CD4-positive, CD25-positive, alpha-beta regulatory T cell (primary cell): Measurements from ENCODE around the gene ZBTB24. TPM values are rescaled to one million over a fixed set of nuclear protein-coding genes. Genes with fewer than 3 reads are reported as not detected.
A peak's percentile ranks its signal among the peaks of the same experiment; 100 is the strongest.

ENCODE experiments used
- ATAC-seq, 2 donors: fragments of 150-1000 bp; cut with Tn5 transposase; one replicate each; pipeline ENCODE4 v1.10.0; 2021; ENCODE audit warnings: low read depth in 2 of 2, moderate number of reproducible peaks in 2 of 2, moderate library complexity in 1 of 2
- DNase-seq, 3 donors: peaks; one replicate each; pipeline versions ENCODE4 v3.0.0 to v3.0.0-alpha.2; 2012 to 2022; ENCODE audit warnings: mixed read lengths in 1 of 3
- H3K27ac ChIP-seq: one replicate; pipeline ENCODE4 v1.7.0; 2013; ENCODE audit warnings: mild to moderate bottlenecking, low read length; ENCODE audit not compliant: insufficient read depth, poor library complexity, severe bottlenecking
- H3K27me3 ChIP-seq: one replicate; pipeline ENCODE4 v1.7.0; 2013; ENCODE audit warnings: low read length; ENCODE audit not compliant: control insufficient read depth, insufficient read depth
- H3K36me3 ChIP-seq: one replicate; pipeline ENCODE4 v1.7.0; 2013; ENCODE audit warnings: mild to moderate bottlenecking, low read length, moderate library complexity; ENCODE audit not compliant: control insufficient read depth, insufficient read depth
- H3K4me1 ChIP-seq: 2 replicates; pipeline ENCODE4 v1.7.0; 2013; ENCODE audit warnings: mild to moderate bottlenecking, low read length; ENCODE audit not compliant: insufficient read depth, control insufficient read depth, poor library complexity, severe bottlenecking
- H3K4me3 ChIP-seq: one replicate; pipeline ENCODE4 v1.7.0; 2013; ENCODE audit warnings: low read depth, mild to moderate bottlenecking, low read length, moderate library complexity
- H3K9me3 ChIP-seq, 2 experiments: 1 replicate in 1 of 2; 2 replicates in 1 of 2; pipeline ENCODE4 v1.7.0; 2013; ENCODE audit warnings: low read length in 2 of 2, mild to moderate bottlenecking in 1 of 2, moderate library complexity in 1 of 2; ENCODE audit not compliant: control insufficient read depth in 2 of 2
- H3K27ac Mint-ChIP-seq, 3 donors: one replicate each; pipeline ENCODE4 v1.8.0; 2020 to 2022; ENCODE audit warnings: mild to moderate bottlenecking in 3 of 3, mixed read lengths in 3 of 3, moderate library complexity in 2 of 3
- H3K27me3 Mint-ChIP-seq: one replicate; pipeline ENCODE4 v1.8.0; 2022; ENCODE audit warnings: mild to moderate bottlenecking, mixed read lengths
- H3K36me3 Mint-ChIP-seq: one replicate; pipeline ENCODE4 v1.8.0; 2020; ENCODE audit warnings: mixed read lengths
- H3K4me1 Mint-ChIP-seq, 4 donors: one replicate each; pipeline ENCODE4 v1.8.0; 2020 to 2022; ENCODE audit warnings: mixed read lengths in 4 of 4, mild to moderate bottlenecking in 1 of 4
- H3K4me3 Mint-ChIP-seq, 4 donors: one replicate each; pipeline ENCODE4 v1.8.0; 2020 to 2022; ENCODE audit warnings: mild to moderate bottlenecking in 4 of 4, mixed read lengths in 4 of 4, moderate library complexity in 3 of 4
- H3K9me3 Mint-ChIP-seq, 7 donors: one replicate each; pipeline ENCODE4 v1.8.0; 2020 to 2022; ENCODE audit warnings: mixed read lengths in 7 of 7, mild to moderate bottlenecking in 3 of 7, moderate library complexity in 2 of 7
- polyA plus RNA-seq, 4 donors: library from polyadenylated mRNA; unstranded; fragments of 300-500 nt; fragmentation: Illumina TruSeq; gene quantifications; one replicate each; pipeline ENCODE4 v1.2.3, GENCODE V29; 2021
- total RNA-seq: library from RNA; stranded (reverse); gene quantifications from one replicate; pipeline ENCODE4 v1.2.3, GENCODE V29; 2022

Gene ZBTB24
- total and polyA plus RNA-seq, 5 donors from 2014 or later: 9.2 to 20.2 (median 10.6) TPM

- Mint-ChIP-seq H3K36me3 (peaks cover 13% of the 10 kb centered on the region), H3K4me3 (peak overlapping the region in 2 of 4 donors; percentile 84 to 93), H3K27me3 (peaks cover 7% of the 10 kb centered on the region), H3K9me3 (peaks cover 0 to 2% (median 0%) of the 10 kb centered on the region in 7 donors), H3K27ac (peak overlapping the region in 2 of 3 donors; percentile 9 to 93), H3K4me1 (peaks cover 18 to 26% (median 21%) of the 10 kb centered on the region in 4 donors)
- peaks cover 2% of the 10 kb centered on the region for H3K36me3 ChIP-seq
- H3K9me3 ChIP-seq: no peaks in the 10 kb centered on the region
- no peak overlapping the region for H3K27ac ChIP-seq
- H3K4me3 ChIP-seq: no peak overlapping the region
- H3K4me1 ChIP-seq: peaks cover 22% of the 10 kb centered on the region
- DNase-seq (no peak), ATAC-seq (no peak)
- no peaks in the 10 kb centered on the region for H3K27me3 ChIP-seq
These were observed 2.4 kb upstream of the ZBTB24 start for GRCh38 chr6:109485266-109485935.

DNA sequence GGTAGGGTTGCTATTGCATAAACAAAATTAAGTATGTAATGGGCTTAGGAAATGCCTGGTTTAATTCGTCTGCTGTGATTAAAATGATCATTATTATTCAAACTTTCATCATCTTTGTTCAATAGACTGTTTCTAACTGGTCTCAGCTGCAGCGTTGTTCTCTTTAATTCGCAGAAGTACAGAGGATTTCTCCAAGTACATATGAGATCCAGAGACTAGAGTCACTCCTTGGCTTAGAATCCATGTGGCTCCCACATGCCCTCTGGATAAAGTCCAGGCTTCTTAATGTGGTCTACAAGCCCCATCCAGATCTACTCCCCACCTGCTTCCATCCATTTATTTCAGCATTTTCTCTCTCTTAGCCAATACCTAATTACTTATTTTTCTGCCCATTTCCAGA, 1.1 kb upstream of the ZBTB24 start:
- Mint-ChIP-seq H3K9me3 (peaks cover 0 to 2% (median 0%) of the 10 kb centered on the region in 7 donors), H3K4me3 (peak overlapping the region; percentile 79 to 93 (median 82)), H3K36me3 (peaks cover 20% of the 10 kb centered on the region), H3K27me3 (peaks cover 7% of the 10 kb centered on the region), H3K27ac (peak overlapping the region; percentile 81 to 93 (median 93)), H3K4me1 (peaks cover 22 to 35% (median 26%) of the 10 kb centered on the region in 4 donors)
- H3K27ac ChIP-seq: peak overlapping the region; percentile 86
- peaks cover 35% of the 10 kb centered on the region for H3K4me1 ChIP-seq
- H3K9me3 ChIP-seq: no peaks in the 10 kb centered on the region
- peaks cover 3% of the 10 kb centered on the region for H3K36me3 ChIP-seq
- H3K4me3 ChIP-seq: peak overlapping the region; percentile 75
- no peaks in the 10 kb centered on the region for H3K27me3 ChIP-seq
- ATAC-seq (no peak), DNase-seq (no peak)

- no peak for DNase-seq
- Histone ChIP-seq H3K27ac (peak overlapping the region; percentile 86), H3K4me1 (peaks cover 39% of the 10 kb centered on the region), H3K27me3 (no peaks in the 10 kb centered on the region), H3K36me3 (peaks cover 3% of the 10 kb centered on the region), H3K9me3 (no peaks in the 10 kb centered on the region), H3K4me3 (peak overlapping the region; percentile 75)
- peaks cover 24% of the 10 kb centered on the region for H3K36me3 Mint-ChIP-seq
- H3K27ac Mint-ChIP-seq: peak overlapping the region; percentile 81 to 93 (median 93)
- peak overlapping the region; percentile 78 to 93 (median 82) for H3K4me3 Mint-ChIP-seq
- ATAC-seq: peak in 1 of 2 donors; percentile 1
- H3K4me1 Mint-ChIP-seq: peaks cover 26 to 39% (median 31%) of the 10 kb centered on the region in 4 donors
- H3K9me3 Mint-ChIP-seq: peaks cover 0 to 2% (median 0%) of the 10 kb centered on the region in 7 donors
- H3K27me3 Mint-ChIP-seq: peaks cover 7% of the 10 kb centered on the region
These were observed 677 bp upstream of the ZBTB24 start for GRCh38 chr6:109483735-109484057.

DNA sequence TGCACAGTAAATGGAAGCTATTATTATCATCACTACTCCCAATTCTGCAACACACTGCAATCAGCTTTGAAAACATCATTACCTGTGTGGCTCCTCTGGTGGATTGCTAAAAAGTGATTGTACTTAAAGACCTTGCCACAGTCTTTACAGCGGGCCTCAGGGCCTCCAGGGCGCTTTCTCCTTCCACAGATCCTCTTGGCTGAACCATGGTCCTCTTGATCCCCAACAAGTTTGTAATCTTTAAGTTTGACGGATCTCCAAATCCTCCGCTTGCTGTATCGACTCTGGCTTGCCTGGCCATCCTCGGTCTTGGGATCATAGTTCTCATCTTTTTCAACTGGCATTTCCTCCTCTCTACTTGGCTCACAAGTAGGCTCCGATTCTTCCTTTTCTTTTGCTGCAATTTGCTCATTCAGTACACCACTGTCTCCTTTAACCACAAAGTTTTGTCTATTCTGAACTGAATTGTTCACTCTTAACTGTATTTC, 2.0 kb downstream of the ZBTB24 start:
- H3K4me3 ChIP-seq: peak overlapping the region; percentile 99
- no peaks in the 10 kb centered on the region for H3K9me3 Mint-ChIP-seq
- H3K27me3 ChIP-seq: no peaks in the 10 kb centered on the region
- peaks cover 66% of the 10 kb centered on the region for H3K4me1 ChIP-seq
- H3K27me3 Mint-ChIP-seq: peaks cover 7% of the 10 kb centered on the region
- ATAC-seq (no peak), DNase-seq (no peak)
- peaks cover 35 to 66% (median 46%) of the 10 kb centered on the region in 4 donors for H3K4me1 Mint-ChIP-seq
- peak overlapping the region; percentile 80 for H3K27ac ChIP-seq
- H3K36me3 Mint-ChIP-seq: peaks cover 40% of the 10 kb centered on the region
- H3K27ac Mint-ChIP-seq: peak overlapping the region; percentile 22 to 95 (median 89)
- H3K4me3 Mint-ChIP-seq: peak overlapping the region; percentile 94 to 99 (median 97)
- peaks cover 14% of the 10 kb centered on the region for H3K36me3 ChIP-seq
- H3K9me3 ChIP-seq: no peaks in the 10 kb centered on the region

- H3K27ac Mint-ChIP-seq: peak overlapping the region; percentile 91 to 95 (median 92)
- H3K4me3 ChIP-seq: peak overlapping the region; percentile 93
These were observed 4.0 kb downstream of the ZBTB24 start for GRCh38 chr6:109478841-109479624.

GRCh38 chr6:109478222-109478805, 4.7 kb downstream of the ZBTB24 start:
- peaks cover 60% of the 10 kb centered on the region for H3K36me3 Mint-ChIP-seq
- peaks cover 25 to 78% (median 56%) of the 10 kb centered on the region in 4 donors for H3K4me1 Mint-ChIP-seq
- Histone ChIP-seq H3K36me3 (peaks cover 38% of the 10 kb centered on the region), H3K27me3 (no peaks in the 10 kb centered on the region), H3K27ac (peak overlapping the region; percentile 64), H3K4me3 (peak overlapping the region; percentile 93), H3K9me3 (no peaks in the 10 kb centered on the region), H3K4me1 (peaks cover 79% of the 10 kb centered on the region)
- no peak for DNase-seq
- peaks cover 0 to 1% (median 0%) of the 10 kb centered on the region in 7 donors for H3K9me3 Mint-ChIP-seq
- H3K27ac Mint-ChIP-seq: peak overlapping the region; percentile 91 to 95 (median 92)
- peaks cover 7% of the 10 kb centered on the region for H3K27me3 Mint-ChIP-seq
- ATAC-seq: no peak
- peak overlapping the region; percentile 94 to 99 (median 97) for H3K4me3 Mint-ChIP-seq

More at GRCh38 chr6:109478841-109479624, 4.0 kb downstream of the ZBTB24 start:
- Histone ChIP-seq H3K27me3 (no peaks in the 10 kb centered on the region), H3K9me3 (no peaks in the 10 kb centered on the region), H3K27ac (peak overlapping the region; percentile 64), H3K36me3 (peaks cover 31% of the 10 kb centered on the region), H3K4me1 (peaks cover 76% of the 10 kb centered on the region)
- Mint-ChIP-seq H3K4me1 (peaks cover 30 to 77% (median 55%) of the 10 kb centered on the region in 4 donors), H3K36me3 (peaks cover 55% of the 10 kb centered on the region), H3K9me3 (no peaks in the 10 kb centered on the region), H3K4me3 (peak overlapping the region; percentile 94 to 99 (median 97)), H3K27me3 (peaks cover 7% of the 10 kb centered on the region)
- peak in 1 of 3 donors; percentile 19 for DNase-seq
- ATAC-seq: no peak

DNA sequence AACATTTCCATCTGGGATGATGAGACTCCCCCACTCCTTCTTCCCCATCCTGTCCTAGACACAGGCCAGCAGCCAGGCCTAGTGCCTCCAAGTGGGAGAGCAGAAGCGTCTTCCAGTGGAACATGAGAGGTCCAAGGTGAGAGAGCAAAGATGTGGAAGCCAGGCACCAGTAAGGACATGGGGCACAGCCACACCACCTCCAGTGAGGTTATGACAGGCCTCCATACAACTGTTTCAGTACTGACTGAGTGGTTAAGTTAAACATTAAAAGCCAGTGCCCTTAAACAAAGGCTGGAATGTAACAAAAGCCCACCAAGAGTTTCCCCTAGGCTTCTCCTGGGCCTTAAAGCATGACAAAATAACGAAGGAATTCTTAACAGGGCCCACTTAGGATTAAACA, 5.3 kb downstream of the ZBTB24 start:
- Histone ChIP-seq H3K27me3 (no peaks in the 10 kb centered on the region), H3K9me3 (no peaks in the 10 kb centered on the region), H3K36me3 (peaks cover 44% of the 10 kb centered on the region), H3K4me3 (peak overlapping the region; percentile 93), H3K4me1 (peaks cover 84% of the 10 kb centered on the region), H3K27ac (peak overlapping the region; percentile 6)
- Mint-ChIP-seq H3K4me1 (peaks cover 25 to 84% (median 62%) of the 10 kb centered on the region in 4 donors), H3K27ac (peak overlapping the region in 2 of 3 donors; percentile 92 to 95), H3K4me3 (peak overlapping the region; percentile 94 to 99 (median 97)), H3K9me3 (peaks cover 0 to 3% (median 0%) of the 10 kb centered on the region in 7 donors), H3K27me3 (peaks cover 7% of the 10 kb centered on the region), H3K36me3 (peaks cover 66% of the 10 kb centered on the region)
- no peak for ATAC-seq
- DNase-seq: no peak
